NCI-H1048 (cell line): ENCODE data around the gene ASMTL.
"Not testable (repeated sequence)": the region's sequence is repeated elsewhere in the genome, so short reads cannot be mapped to it uniquely, and the experiment has no call there.

ENCODE experiments used
- DNase-seq: peaks from one replicate; lab custom pipeline; 2025; lab: John Stamatoyannopoulos, UW

The ASMTL gene

DNA sequence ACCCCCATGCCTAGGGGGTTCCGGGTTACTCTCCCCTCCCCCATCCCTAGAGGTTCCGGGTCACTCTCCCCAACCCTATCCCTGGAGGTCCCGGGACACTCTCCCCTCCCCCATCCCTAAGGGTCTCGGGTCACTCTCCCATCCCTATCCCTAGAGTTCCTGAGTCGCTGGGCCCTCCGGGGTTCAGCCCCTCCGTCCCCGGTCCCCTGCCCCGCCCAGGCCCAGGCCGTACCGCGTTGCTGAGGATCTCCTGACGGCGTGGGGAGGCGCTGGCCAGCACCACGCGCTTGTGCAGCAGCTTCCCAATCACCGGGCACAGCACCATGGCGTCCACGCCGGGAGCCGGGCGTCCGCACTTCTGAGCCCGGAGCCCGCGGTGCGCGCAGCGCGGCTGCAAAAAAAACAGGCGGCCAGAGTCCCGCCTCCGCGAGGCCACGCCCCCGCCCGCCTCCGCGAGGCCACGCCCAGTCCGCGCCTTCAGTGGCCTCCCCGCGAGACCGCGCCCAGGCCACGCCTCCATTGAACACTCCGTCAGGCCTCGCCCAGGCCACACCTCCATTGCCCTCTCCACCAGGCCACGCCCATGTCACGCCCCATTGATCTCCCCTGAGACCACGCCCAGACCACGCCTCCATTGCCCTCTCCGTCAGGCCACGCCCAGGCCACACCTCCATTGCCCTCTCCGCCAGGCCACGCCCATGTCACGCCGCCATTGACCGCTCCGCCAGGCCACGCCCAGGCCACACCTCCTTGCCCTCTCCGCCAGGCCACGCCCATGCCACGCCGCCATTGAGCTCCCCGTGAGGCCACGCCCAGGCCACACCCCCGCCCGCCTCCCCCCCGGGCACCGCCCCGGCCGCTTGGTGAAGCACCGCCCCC lies at the start of gene ASMTL:
ASMTL (minus strand) TSS at position 394 of the 879 bp plus-strand sequence; CDS start at position 325, 69 bp downstream.
- DNase-seq: no peak

DNA sequence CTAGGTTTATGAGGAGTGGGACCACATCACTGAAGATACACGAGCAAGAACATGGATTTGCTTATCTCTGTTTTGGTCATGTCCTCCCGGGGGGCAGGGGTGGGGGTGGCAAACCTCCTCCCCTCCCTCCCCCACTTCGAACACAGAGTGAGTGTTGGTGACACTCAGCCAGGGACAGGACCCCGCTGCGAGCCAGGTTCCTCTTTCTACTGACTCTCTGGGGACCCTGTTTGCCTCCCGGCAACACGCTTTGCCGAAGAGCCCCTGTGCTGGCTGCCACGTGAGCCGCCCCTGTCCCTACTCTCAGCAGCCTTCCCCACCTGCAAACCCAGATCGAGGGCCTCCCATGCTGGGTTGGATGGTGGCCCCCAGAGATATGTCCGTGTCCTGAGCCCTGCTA lies 49.5 kb upstream of the ASMTL start:
- no peak for DNase-seq

DNA sequence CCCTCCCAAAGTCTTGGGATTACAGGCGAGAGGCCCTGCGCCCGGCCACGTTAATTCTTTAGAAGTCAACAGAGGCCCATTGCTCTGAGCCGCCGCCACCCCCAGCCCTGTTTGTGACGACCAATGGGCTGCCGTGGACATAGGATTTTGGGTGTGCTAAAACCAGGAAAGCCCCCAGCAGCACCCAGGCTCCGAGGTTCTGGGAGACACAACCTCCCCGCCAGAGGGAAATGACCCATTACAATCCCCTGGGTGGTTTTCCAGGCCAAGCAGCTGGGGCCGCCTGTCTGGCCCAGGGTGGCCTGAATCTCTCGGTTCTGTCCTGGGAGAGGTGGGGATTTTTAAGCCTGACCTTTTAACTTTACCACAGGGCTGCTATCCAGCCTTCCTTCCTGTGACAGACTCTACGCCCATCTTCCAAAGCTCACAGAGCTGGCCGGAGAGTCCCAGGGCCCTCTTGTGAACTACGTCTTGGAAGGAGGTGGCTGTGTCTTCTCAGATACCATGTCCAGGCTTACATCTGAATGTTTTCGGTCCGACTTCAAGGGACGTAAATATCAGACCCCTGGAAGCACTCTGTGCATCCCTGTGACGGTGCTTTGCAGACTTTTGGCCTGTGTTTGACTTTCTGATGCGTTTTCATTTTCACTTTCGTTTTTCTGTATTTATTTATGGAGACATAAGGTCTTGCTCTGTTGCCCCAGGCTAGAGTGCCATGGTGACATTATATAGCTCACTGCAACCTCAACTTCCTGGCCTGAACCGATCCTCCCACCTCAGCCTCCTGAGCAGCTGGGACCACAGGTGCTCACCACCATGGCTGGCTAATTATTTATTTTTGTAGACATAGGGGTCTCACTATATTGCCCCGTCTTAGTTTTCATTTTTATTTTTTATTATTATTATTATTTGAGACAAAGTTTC lies 48.3 kb upstream of the ASMTL start:
- no peak for DNase-seq

- no peak for DNase-seq
These were observed 43.4 kb upstream of the ASMTL start for GRCh38 chrX:1496076-1496475.

GRCh38 chrX:1493877-1494510 lies 41.3 kb upstream of the ASMTL start:
- DNase-seq: no peak

DNA sequence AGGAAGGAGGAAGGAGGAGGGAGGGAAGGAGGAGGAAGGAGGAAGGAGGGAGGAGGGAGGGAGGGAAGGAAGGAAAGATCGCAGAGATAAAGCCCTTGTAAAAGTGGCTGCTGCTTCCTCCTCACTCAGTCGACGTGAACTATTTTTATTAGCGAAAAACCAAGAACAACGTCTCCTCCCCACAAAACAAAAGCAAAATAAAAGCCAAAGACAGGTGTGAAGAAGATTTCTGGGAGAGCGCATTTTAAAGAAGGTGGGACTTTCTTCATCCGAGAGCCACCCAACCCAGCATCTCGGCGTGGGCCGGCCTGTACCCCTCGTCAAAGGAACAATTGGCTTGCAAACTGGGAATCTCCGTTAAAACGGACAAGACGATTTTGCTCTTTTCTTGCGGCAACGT lies 40.7 kb upstream of the ASMTL start:
- no peak for DNase-seq

GRCh38 chrX:1492421-1493012 lies 39.8 kb upstream of the ASMTL start:
- DNase-seq: no peak

- no peak for DNase-seq
These were observed 39.2 kb upstream of the ASMTL start for GRCh38 chrX:1491851-1492349.

GRCh38 chrX:1491248-1491647 lies 38.5 kb upstream of the ASMTL start:
- DNase-seq: not testable (repeated sequence)

DNA sequence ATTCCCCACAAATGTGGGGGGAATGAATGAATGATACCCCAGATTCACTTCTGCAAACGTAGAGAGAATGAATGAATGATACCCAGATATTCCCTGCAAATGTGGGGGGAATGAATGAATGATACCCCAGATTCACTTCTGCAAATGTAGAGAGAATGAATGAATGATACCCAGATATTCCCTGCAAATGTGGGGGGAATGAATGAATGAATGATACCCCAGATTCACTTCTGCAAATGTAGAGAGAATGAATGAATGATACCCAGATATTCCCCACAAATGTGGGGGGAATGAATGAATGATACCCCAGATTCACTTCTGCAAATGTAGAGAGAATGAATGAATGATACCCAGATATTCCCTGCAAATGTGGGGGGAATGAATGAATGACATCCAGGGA lies 38.0 kb upstream of the ASMTL start:
- not testable (repeated sequence) for DNase-seq

- DNase-seq: not testable (repeated sequence)
These were observed 36.6 kb upstream of the ASMTL start for GRCh38 chrX:1489354-1489753.

DNA sequence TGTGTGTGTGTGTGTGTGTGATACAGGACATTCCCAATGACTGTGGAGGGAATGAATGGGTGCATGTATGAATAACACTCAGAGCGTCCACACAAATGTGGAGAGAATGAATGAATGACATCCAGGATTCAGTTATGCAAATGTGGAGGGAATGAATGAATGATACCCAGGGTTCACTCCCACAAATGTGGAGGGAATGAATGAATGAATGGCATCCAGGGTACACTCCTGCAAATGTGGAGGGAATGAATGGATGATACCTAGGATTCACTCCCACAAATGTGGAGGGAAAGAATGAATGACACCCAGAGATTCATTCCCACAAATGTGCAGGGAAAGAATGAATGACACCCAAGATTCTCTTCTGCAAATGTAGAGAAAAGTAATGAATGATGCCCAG lies 36.0 kb upstream of the ASMTL start:
- no peak for DNase-seq

- DNase-seq: no peak
These were observed 35.4 kb upstream of the ASMTL start for GRCh38 chrX:1488141-1488540.

GRCh38 chrX:1487401-1487800 lies 34.7 kb upstream of the ASMTL start:
- no peak for DNase-seq

DNA sequence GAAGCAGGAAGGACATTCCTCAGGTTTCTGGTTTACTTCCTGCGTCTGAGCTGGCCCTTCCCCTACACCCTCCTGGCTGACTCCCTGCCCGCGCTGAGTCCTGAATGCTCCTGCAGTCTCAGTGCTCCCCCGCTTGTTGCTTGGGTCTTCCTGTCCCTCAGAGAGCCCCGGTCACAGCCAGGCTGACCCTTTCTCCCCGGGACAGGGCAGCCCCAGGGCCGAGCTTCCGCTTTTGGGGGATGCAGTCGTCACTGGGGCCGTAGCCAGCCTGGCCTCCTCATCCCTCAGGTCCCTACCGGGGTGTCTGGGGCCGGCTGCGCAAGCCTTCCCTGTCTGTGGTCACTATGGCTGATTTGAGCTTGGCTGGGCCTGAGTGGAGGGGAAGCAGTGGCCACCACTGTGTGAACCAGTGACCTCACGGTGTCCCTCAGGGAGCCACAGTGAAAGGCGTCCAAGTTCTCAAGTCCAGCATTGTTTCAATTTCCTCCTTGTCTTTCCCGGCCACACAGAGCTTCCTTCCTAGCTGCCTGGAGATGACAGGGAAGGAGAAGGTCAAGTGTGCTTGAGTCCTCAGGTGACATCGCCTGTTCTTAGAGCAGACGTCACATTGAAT lies 34.1 kb upstream of the ASMTL start:
- DNase-seq: no peak

GRCh38 chrX:1486177-1486576 lies 33.5 kb upstream of the ASMTL start:
- no peak for DNase-seq

GRCh38 chrX:1485033-1485432 lies 32.3 kb upstream of the ASMTL start:
- DNase-seq: no peak

GRCh38 chrX:1484638-1485019 lies 31.9 kb upstream of the ASMTL start:
- no peak for DNase-seq

- DNase-seq: no peak
These were observed 31.3 kb upstream of the ASMTL start for GRCh38 chrX:1483843-1484637.

- DNase-seq: not testable (repeated sequence)
These were observed 29.8 kb upstream of the ASMTL start for GRCh38 chrX:1482530-1482928.
